HUES48 (cell line): ENCODE results near the gene SRCIN1.

Experiments
- H3K27ac ChIP-seq: one replicate; pipeline ENCODE4 v1.7.0; 2013; ENCODE audit warnings: low read depth, low read length, inconsistent platforms
- H3K27me3 ChIP-seq: 2 replicates; pipeline ENCODE4 v1.6.1; 2013; ENCODE audit warnings: mild to moderate bottlenecking, low read length; ENCODE audit not compliant: control insufficient read depth, insufficient read depth
- H3K36me3 ChIP-seq: 2 replicates; pipeline ENCODE4 v1.6.1; 2013; ENCODE audit warnings: low read length; ENCODE audit not compliant: control insufficient read depth, insufficient read depth
- H3K4me1 ChIP-seq: 2 replicates; pipeline ENCODE4 v1.6.1; 2013; ENCODE audit warnings: mild to moderate bottlenecking, low read length; ENCODE audit not compliant: control insufficient read depth, insufficient read depth
- H3K4me3 ChIP-seq: 2 replicates; pipeline ENCODE4 v1.5.1; 2013; ENCODE audit warnings: mild to moderate bottlenecking, low read depth, low read length
- H3K9ac ChIP-seq: 2 replicates; pipeline ENCODE4 v1.6.1; 2013; ENCODE audit warnings: mild to moderate bottlenecking, low read depth, low read length, moderate library complexity
- H3K9me3 ChIP-seq: 2 replicates; pipeline ENCODE4 v1.6.1; 2013; ENCODE audit warnings: low read length; ENCODE audit not compliant: control insufficient read depth, insufficient read depth

The SRCIN1 gene

GRCh38 chr17:38559051-38559879 lies 46.5 kb downstream of the SRCIN1 start:
- H3K27me3 ChIP-seq: peaks cover 79% of the 10 kb centered on the region
- H3K27ac ChIP-seq: no peak overlapping the region
- no peaks in the 10 kb centered on the region for H3K9me3 ChIP-seq
- peak overlapping the region; percentile 56 for H3K4me3 ChIP-seq
- H3K9ac ChIP-seq: no peak overlapping the region
- H3K36me3 ChIP-seq: no peaks in the 10 kb centered on the region
- H3K4me1 ChIP-seq: peaks cover 32% of the 10 kb centered on the region

GRCh38 chr17:38558728-38559050 lies 47.1 kb downstream of the SRCIN1 start:
- Histone ChIP-seq H3K27ac (no peak overlapping the region), H3K9me3 (no peaks in the 10 kb centered on the region), H3K4me1 (peaks cover 29% of the 10 kb centered on the region), H3K36me3 (no peaks in the 10 kb centered on the region), H3K27me3 (peaks cover 74% of the 10 kb centered on the region), H3K9ac (no peak overlapping the region), H3K4me3 (peak overlapping the region; percentile 56)

- Histone ChIP-seq H3K9me3 (no peaks in the 10 kb centered on the region), H3K27ac (no peak overlapping the region), H3K27me3 (peaks cover 68% of the 10 kb centered on the region), H3K4me3 (peak overlapping the region; percentile 56), H3K4me1 (peaks cover 29% of the 10 kb centered on the region), H3K9ac (no peak overlapping the region), H3K36me3 (no peaks in the 10 kb centered on the region)
Measured at GRCh38 chr17:38557836-38558727, 47.7 kb downstream of the SRCIN1 start.

- Histone ChIP-seq H3K9ac (no peak overlapping the region), H3K27me3 (peaks cover 61% of the 10 kb centered on the region), H3K4me3 (no peak overlapping the region), H3K27ac (no peak overlapping the region), H3K9me3 (no peaks in the 10 kb centered on the region), H3K4me1 (peaks cover 25% of the 10 kb centered on the region), H3K36me3 (no peaks in the 10 kb centered on the region)
Measured at GRCh38 chr17:38557396-38557795, 48.4 kb downstream of the SRCIN1 start.

DNA sequence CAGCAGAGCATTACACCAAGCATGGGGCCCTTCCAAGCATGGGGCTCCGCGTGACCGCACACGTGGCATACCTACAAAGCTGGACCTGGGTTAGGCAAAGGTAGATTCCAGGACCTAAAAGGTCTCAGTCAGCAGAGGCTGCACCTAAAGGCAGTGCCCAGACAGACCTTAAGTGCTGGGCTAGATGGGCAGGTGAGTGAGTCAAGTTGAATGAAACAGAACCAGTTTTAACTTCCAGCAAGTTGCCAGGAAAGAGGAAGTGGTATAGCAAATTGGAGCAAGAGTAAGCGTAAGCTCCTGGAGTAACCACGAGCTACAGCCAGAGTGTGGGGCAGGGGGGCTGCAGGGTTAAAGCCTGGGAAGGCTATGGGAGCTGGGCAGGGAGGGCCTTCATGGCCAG lies 49.5 kb downstream of the SRCIN1 start:
- no peak overlapping the region for H3K27ac ChIP-seq
- no peak overlapping the region for H3K9ac ChIP-seq
- peaks cover 25% of the 10 kb centered on the region for H3K4me1 ChIP-seq
- no peaks in the 10 kb centered on the region for H3K36me3 ChIP-seq
- H3K27me3 ChIP-seq: peaks cover 49% of the 10 kb centered on the region
- no peak overlapping the region for H3K4me3 ChIP-seq
- H3K9me3 ChIP-seq: no peaks in the 10 kb centered on the region

DNA sequence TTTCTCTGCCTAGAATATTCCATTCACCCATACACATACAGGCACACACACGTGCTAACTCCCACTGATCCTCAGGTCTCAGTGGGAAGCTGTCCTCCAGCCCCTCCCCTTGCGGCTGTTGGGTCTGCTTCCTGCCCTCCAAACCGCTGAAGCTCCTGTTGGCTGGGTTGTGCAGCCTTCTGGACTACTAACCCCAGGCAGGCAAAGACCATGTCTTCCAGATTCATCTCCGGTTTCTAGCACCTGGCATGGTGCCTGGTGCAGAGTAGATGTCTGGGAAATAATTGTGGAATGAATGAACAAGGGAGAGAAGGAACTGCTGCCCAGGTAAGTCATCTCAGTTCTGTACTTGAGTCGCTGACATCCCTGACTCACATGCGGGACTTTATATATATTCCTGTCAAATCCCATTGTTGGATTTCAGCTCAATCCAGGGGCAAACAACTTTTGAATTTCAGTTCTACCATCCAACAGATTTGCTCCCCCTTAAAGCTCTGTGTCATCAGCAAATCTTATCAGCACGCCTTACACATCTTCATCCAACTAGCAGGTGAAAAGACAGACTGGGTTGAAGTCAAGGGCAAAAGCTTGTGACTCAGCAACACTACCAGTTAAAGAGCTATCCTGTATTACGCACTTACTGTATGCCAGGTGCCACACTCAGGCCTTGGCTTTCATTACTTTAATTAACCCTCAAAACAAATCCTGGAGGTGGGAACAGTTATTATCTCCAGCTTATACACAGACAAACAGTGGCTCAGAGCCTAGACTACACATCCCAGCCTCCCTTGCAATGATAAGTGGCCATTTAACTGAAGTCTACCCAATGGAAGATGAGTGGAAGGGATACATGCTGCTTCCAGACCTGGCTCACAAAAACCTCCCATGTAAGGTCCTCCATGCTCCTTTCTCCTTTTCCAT lies 51.1 kb downstream of the SRCIN1 start:
- peaks cover 15% of the 10 kb centered on the region for H3K4me1 ChIP-seq

DNA sequence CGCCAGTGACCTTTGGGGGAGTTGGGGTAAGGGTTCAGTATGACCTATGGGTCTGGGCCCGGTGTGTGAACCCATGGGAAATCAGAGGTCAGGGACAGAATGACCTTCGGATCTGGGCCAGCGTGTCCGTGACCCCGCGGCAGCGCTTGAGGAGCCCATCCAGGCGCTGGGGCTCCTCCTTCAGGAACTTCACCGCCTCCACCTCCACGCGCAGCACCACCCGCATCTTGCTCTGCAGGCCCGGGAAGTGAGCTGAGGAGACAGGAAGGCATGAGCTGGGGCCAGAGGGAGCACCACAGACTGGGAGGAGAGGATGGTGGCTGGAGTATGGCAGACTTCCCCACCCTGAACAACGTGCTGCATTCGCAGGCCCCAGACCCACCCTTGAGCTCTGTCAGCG lies 53.4 kb downstream of the SRCIN1 start:
- H3K4me1 ChIP-seq: no peaks in the 10 kb centered on the region
- H3K4me3 ChIP-seq: no peak overlapping the region
- peaks cover 16% of the 10 kb centered on the region for H3K27me3 ChIP-seq
- H3K27ac ChIP-seq: no peak overlapping the region
- no peak overlapping the region for H3K9ac ChIP-seq
- H3K9me3 ChIP-seq: no peaks in the 10 kb centered on the region
- no peaks in the 10 kb centered on the region for H3K36me3 ChIP-seq

More for the DNA sequence above, 51.1 kb downstream of the SRCIN1 start:
- Histone ChIP-seq H3K9ac (no peak overlapping the region), H3K36me3 (no peaks in the 10 kb centered on the region), H3K27ac (no peak overlapping the region), H3K27me3 (peaks cover 34% of the 10 kb centered on the region), H3K4me3 (no peak overlapping the region), H3K9me3 (no peaks in the 10 kb centered on the region)

DNA sequence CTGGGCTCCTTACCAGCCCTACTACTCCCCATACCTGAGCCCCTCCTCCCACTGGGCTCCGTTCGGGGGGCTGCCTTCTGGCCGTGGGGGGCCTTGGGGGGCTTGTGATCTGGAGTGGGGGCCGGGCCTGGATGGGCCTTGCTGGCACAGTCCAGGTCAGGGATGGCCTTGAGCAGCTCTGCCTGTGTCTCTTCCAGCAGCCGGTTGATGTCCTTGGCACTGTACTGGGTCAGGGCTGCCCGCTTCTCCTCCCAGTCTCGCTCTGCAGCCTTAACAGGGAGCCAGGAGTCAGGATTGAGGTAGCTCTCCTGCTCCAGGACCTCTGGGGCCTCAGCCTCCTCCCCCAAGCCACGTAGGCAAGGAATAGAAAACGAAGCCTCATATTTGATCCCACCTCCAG lies 54.6 kb downstream of the SRCIN1 start:
- Histone ChIP-seq H3K36me3 (no peaks in the 10 kb centered on the region), H3K4me1 (no peaks in the 10 kb centered on the region), H3K4me3 (no peak overlapping the region), H3K27me3 (peaks cover 5% of the 10 kb centered on the region; the same call in 1 of the 2 replicates), H3K9me3 (no peaks in the 10 kb centered on the region), H3K27ac (no peak overlapping the region), H3K9ac (no peak overlapping the region)

- Histone ChIP-seq H3K9me3 (no peaks in the 10 kb centered on the region), H3K4me3 (no peak overlapping the region), H3K36me3 (no peaks in the 10 kb centered on the region), H3K27ac (no peak overlapping the region), H3K9ac (no peak overlapping the region), H3K4me1 (no peaks in the 10 kb centered on the region), H3K27me3 (peaks cover 5% of the 10 kb centered on the region; the same call in 1 of the 2 replicates)
Measured at GRCh38 chr17:38550661-38551060, 55.1 kb downstream of the SRCIN1 start.

DNA sequence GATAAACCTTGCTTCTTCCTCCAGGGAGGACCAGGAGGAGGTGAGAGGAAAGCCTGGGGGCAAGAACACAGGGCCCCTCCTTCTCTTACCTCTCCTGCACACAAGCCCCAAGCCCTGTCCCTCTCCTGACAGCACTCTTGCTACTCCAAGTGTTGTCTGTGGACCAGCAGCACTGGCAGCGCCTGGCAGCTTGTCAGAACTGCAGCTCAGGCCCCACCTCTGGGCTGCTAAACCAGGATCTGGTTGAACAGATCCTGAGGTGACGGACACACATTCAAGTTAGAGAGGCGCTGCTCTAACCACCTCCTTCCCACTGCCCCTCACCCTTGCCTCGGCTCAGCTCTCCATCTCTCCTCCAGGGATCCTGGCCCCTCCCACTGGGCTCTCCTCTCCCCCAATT lies 56.5 kb downstream of the SRCIN1 start:
- Histone ChIP-seq H3K4me1 (no peaks in the 10 kb centered on the region), H3K9ac (no peak overlapping the region), H3K27me3 (no peaks in the 10 kb centered on the region; the same call in 1 of the 2 replicates), H3K4me3 (no peak overlapping the region), H3K9me3 (no peaks in the 10 kb centered on the region), H3K27ac (no peak overlapping the region), H3K36me3 (no peaks in the 10 kb centered on the region)
